Activated B cell treated with CpG ODN at 0.5 μM for 24 hours (primary cell): ENCODE data around the gene C2CD2L. TPM values are rescaled to one million over a fixed set of nuclear protein-coding genes. Genes with fewer than 3 reads are reported as not detected.
A peak's percentile ranks its signal among the peaks of the same experiment; 100 is the strongest.

ENCODE experiments used
- ATAC-seq: fragments of 200-7000 bp; cut with Tn5 transposase; one replicate; pipeline ENCODE4 v1.10.0; 2021; ENCODE audit warnings: low read depth, mild to moderate bottlenecking, moderate library complexity
- CTCF ChIA-PET: fragments of 350-600 bp; sonication (Branson Sonifier 250); formaldehyde crosslinking; loops from one replicate; lab custom pipeline; 2021; ENCODE audit warnings: antibody characterized with exemption; lab: Charles Lee
- POLR2A ChIA-PET: fragments of 350-600 bp; sonication (Branson Sonifier 250); formaldehyde crosslinking; loops from one replicate; lab custom pipeline; 2021; ENCODE audit warnings: antibody characterized with exemption; lab: Charles Lee
- DNase-seq: peaks from one replicate; pipeline ENCODE4 v3.0.0; 2022
- H3K27ac Mint-ChIP-seq: one replicate; pipeline ENCODE4 v1.8.0; 2020; ENCODE audit warnings: mixed read lengths
- H3K27me3 Mint-ChIP-seq: one replicate; pipeline ENCODE4 v1.8.0; 2021; ENCODE audit warnings: mixed read lengths
- H3K36me3 Mint-ChIP-seq: one replicate; pipeline ENCODE4 v1.8.0; 2021; ENCODE audit warnings: low read depth, mixed read lengths
- H3K4me1 Mint-ChIP-seq: one replicate; pipeline ENCODE4 v1.8.0; 2021; ENCODE audit warnings: mixed read lengths
- H3K4me3 Mint-ChIP-seq: one replicate; pipeline ENCODE4 v1.8.0; 2020; ENCODE audit warnings: mild to moderate bottlenecking, mixed read lengths
- H3K9me3 Mint-ChIP-seq: one replicate; pipeline ENCODE4 v1.8.0; 2020; ENCODE audit warnings: mixed read lengths
- CTCF ChIP-seq: fragments of 200-600 bp; IDR thresholded peaks from one replicate; pipeline ENCODE4 v1.8.0; 2022; ENCODE audit warnings: antibody characterized with exemption, mild to moderate bottlenecking
- intact Hi-C: fragments of 100-400 bp; cut with micrococcal nuclease; formaldehyde crosslinking; loops from one replicate; pipeline ENCODE4 v1.15.1; 2024
- total RNA-seq: library from RNA; stranded (reverse); gene quantifications from 2 replicates; pipeline ENCODE4 v1.2.3, GENCODE V29; 2022

The C2CD2L gene
- total RNA-seq, 1 donor from 2014 or later = 6.7 TPM

GRCh38 chr11:119117004-119117706 lies 10.0 kb downstream of the C2CD2L start:
- ATAC-seq = no peak
- no peak for DNase-seq
- Mint-ChIP-seq H3K27ac (no peak overlapping the region), H3K27me3 (no peaks in the 10 kb centered on the region), H3K9me3 (no peaks in the 10 kb centered on the region), H3K36me3 (peaks cover 38% of the 10 kb centered on the region), H3K4me1 (peaks cover 25% of the 10 kb centered on the region), H3K4me3 (no peak overlapping the region)
- ChIA-PET CTCF (no interaction called here), POLR2A (no interaction called here)
- intact Hi-C loops = no loop called here
- TF ChIP-seq CTCF = no peak

GRCh38 chr11:119118227-119118626 lies 11.1 kb downstream of the C2CD2L start:
- ChIA-PET POLR2A (interaction anchor here (5.4 kb wide), 1 partner anchor 23 kb away, joined by 40 read pairs; a partner anchor contains a TSS), CTCF (no interaction called here)
- Mint-ChIP-seq H3K36me3 (peaks cover 32% of the 10 kb centered on the region), H3K4me3 (no peak overlapping the region), H3K4me1 (peaks cover 34% of the 10 kb centered on the region), H3K27ac (no peak overlapping the region), H3K9me3 (no peaks in the 10 kb centered on the region), H3K27me3 (no peaks in the 10 kb centered on the region)
- TF ChIP-seq CTCF = no peak
- DNase-seq = no peak
- no peak for ATAC-seq
- intact Hi-C loops = no loop called here

- Mint-ChIP-seq H3K27me3 (no peaks in the 10 kb centered on the region), H3K4me1 (peaks cover 37% of the 10 kb centered on the region)
- no peak for TF ChIP-seq CTCF
These were observed 11.8 kb downstream of the C2CD2L start for GRCh38 chr11:119118946-119119345.

GRCh38 chr11:119120639-119121007 lies 13.5 kb downstream of the C2CD2L start:
- Mint-ChIP-seq H3K27ac (peak overlapping the region; percentile 92), H3K27me3 (no peaks in the 10 kb centered on the region), H3K4me3 (peak overlapping the region; percentile 94), H3K9me3 (no peaks in the 10 kb centered on the region), H3K4me1 (peaks cover 33% of the 10 kb centered on the region), H3K36me3 (peaks cover 34% of the 10 kb centered on the region)
- POLR2A ChIA-PET = interaction anchor here (1.5 to 5.4 kb wide), 8 partner anchors 11 to 102 kb away, joined by 8 to 40 read pairs (median 15); partner anchors contain the start of genes C2CD2L, DPAGT1, HMBS and NLRX1
- intact Hi-C loops = loop anchor here (1.0 kb wide), 8 partner anchors 13 to 214 kb away; partner anchors contain the start of genes C2CD2L, DPAGT1, HYOU1 and RNF26
- no peak for DNase-seq
- TF ChIP-seq CTCF = no peak
- CTCF ChIA-PET = interaction anchor here (1.0 to 2.0 kb wide), 3 partner anchors 14 to 76 kb away, joined by 4 to 9 read pairs (median 4); partner anchors contain the start of gene C2CD2L
- no peak for ATAC-seq

More at GRCh38 chr11:119118946-119119345, 11.8 kb downstream of the C2CD2L start:
- Mint-ChIP-seq H3K9me3 (no peaks in the 10 kb centered on the region), H3K27ac (no peak overlapping the region), H3K4me3 (no peak overlapping the region), H3K36me3 (peaks cover 32% of the 10 kb centered on the region)
- ChIA-PET POLR2A (interaction anchor here (0.5 to 5.4 kb wide), 3 partner anchors 10 to 24 kb away, joined by 7 to 40 read pairs (median 18); a partner anchor contains a TSS), CTCF (no interaction called here)
- ATAC-seq (no peak), DNase-seq (no peak)
- intact Hi-C loops = no loop called here
